GM12891 (cell line): ENCODE results near the gene SRGAP3.

Source experiments
- POLR2A ChIP-seq: IDR thresholded peaks from 2 replicates; pipeline ENCODE4 v1.6.1; 2011; ENCODE audit warnings: low read depth, low read length, control low read depth
- POLR2AphosphoS5 ChIP-seq: IDR thresholded peaks from 2 replicates; pipeline ENCODE4 v1.6.1; 2011; ENCODE audit warnings: low read depth, low read length, control low read depth
- TAF1 ChIP-seq: IDR thresholded peaks from 2 replicates; pipeline ENCODE4 v1.6.1; 2011; ENCODE audit warnings: low read depth, low read length, control low read depth

- TF ChIP-seq TAF1 (no peak), POLR2AphosphoS5 (no peak), POLR2A (no peak)
Measured at GRCh38 chr3:8981296-8981695, 268.1 kb downstream of the SRGAP3 start.
